Endodermal cell (in vitro differentiated cells): ENCODE results near the gene AAR2. TPM values are rescaled to one million over a fixed set of nuclear protein-coding genes. Genes with fewer than 3 reads are reported as not detected.
A peak's percentile ranks its signal among the peaks of the same experiment; 100 is the strongest.

ENCODE experiments used
- DNase-seq: peaks from one replicate; pipeline ENCODE4 v3.0.0-alpha.2; 2017
- H3K27ac ChIP-seq: 2 replicates; pipeline ENCODE4 v1.5.1; 2013; ENCODE audit warnings: mild to moderate bottlenecking, low read depth, low read length, moderate library complexity
- H3K27me3 ChIP-seq: 2 replicates; pipeline ENCODE4 v1.6.1; 2013; ENCODE audit warnings: mild to moderate bottlenecking, low read length, moderate library complexity; ENCODE audit not compliant: insufficient read depth, control insufficient read depth, poor library complexity, severe bottlenecking
- H3K36me3 ChIP-seq: 2 replicates; pipeline ENCODE4 v1.7.0; 2013; ENCODE audit warnings: mild to moderate bottlenecking, low read length, moderate library complexity; ENCODE audit not compliant: control insufficient read depth, insufficient read depth
- H3K4me1 ChIP-seq: one replicate; pipeline ENCODE4 v1.7.0; 2013; ENCODE audit warnings: low read length; ENCODE audit not compliant: control insufficient read depth, insufficient read depth
- H3K4me3 ChIP-seq: 2 replicates; pipeline ENCODE4 v1.5.1; 2013; ENCODE audit warnings: mild to moderate bottlenecking, low read length, moderate library complexity
- H3K9ac ChIP-seq: 2 replicates; pipeline ENCODE4 v1.6.1; 2013; ENCODE audit warnings: mild to moderate bottlenecking, low read length, moderate library complexity; ENCODE audit not compliant: poor library complexity, severe bottlenecking; ENCODE audit errors: extremely low read depth
- H3K9me3 ChIP-seq: 2 replicates; pipeline ENCODE4 v1.6.1; 2013; ENCODE audit warnings: mild to moderate bottlenecking, low read length, moderate library complexity; ENCODE audit not compliant: control insufficient read depth
- H3K27ac Mint-ChIP-seq: 2 replicates; pipeline ENCODE4 v1.8.0; 2020; ENCODE audit warnings: mixed read lengths
- H3K27me3 Mint-ChIP-seq: 2 replicates; pipeline ENCODE4 v1.8.0; 2021; ENCODE audit warnings: mild to moderate bottlenecking, mixed read lengths; ENCODE audit not compliant: insufficient read depth
- H3K36me3 Mint-ChIP-seq: 2 replicates; pipeline ENCODE4 v1.8.0; 2020; ENCODE audit warnings: low read depth, mixed read lengths
- H3K4me1 Mint-ChIP-seq: 2 replicates; pipeline ENCODE4 v1.8.0; 2020; ENCODE audit warnings: mixed read lengths
- H3K4me3 Mint-ChIP-seq: 2 replicates; pipeline ENCODE4 v1.8.0; 2020; ENCODE audit warnings: mild to moderate bottlenecking, moderate library complexity, mixed read lengths
- H3K9me3 Mint-ChIP-seq: 2 replicates; pipeline ENCODE4 v1.8.0; 2020; ENCODE audit warnings: mild to moderate bottlenecking, mixed read lengths
- WGBS, 2 experiments: methylation state at CpG; one replicate each; pipeline versions ENCODE4 v1.1.5 to v1.1.7; 2013; ENCODE audit warnings: missing lambda C conversion rate in 2 of 2, mixed read lengths in 1 of 2; ENCODE audit not compliant: insufficient coverage in 1 of 2, insufficient read length in 1 of 2; 5-methylcytosine and 5-hydroxymethylcytosine counted together
- total RNA-seq, 2 donors: library from RNA; stranded (reverse); fragmentation: NEBNext Ultra II Directional in 1 of 2; extraction: Animal tissue kit (Norgen Biotek cat#: 25700) in 1 of 2; gene quantifications; 2 replicates in 1 of 2; 3 replicates in 1 of 2; pipeline ENCODE4 v1.2.1, GENCODE V29; 2021
- TF ChIP-seq, protein P1 (sequence below): fragments of 200-600 bp; sonication (generic); conservative IDR thresholded peaks from 2 replicates; pipeline ENCODE4 v1.5.0; 2021; ENCODE audit warnings: antibody characterized with exemption, mild to moderate bottlenecking

Gene AAR2
- total RNA-seq, 2 donors from 2014 or later = 23.5 to 24.3 TPM

DNA sequence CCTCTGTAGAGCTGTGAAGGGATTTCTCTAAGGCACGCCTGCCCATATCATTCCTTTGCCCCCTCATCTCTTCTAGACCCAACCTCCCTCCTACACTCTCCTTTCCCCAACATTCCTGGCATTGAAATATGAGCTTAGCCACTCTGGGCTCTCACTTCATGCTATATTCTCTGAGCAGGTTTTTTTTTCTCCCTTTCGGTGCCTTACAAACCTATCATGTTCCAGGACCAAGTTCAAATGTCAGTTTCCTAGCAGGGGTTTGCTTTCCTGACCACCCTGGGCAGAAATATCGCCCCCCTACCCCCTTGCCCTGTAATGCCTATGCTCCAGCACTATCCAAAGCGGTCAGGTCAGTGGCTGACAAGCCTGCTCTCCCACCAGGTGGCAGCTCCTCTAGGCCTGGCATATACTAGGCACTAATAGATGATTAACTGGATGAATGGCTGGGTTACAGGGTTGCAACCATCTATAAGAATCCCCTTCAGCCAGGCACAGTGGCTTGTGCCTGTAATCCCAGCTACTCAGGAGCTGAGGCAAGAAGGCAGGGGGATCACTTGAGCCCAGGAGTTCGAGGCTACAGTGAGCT, 25.7 kb upstream of the AAR2 start:
- no peak for DNase-seq
- Mint-ChIP-seq H3K4me1 (no peaks in the 10 kb centered on the region), H3K27ac (no peak overlapping the region), H3K27me3 (no peaks in the 10 kb centered on the region), H3K36me3 (no peaks in the 10 kb centered on the region), H3K4me3 (no peak overlapping the region), H3K9me3 (no peaks in the 10 kb centered on the region)
- H3K27me3 ChIP-seq = no peaks in the 10 kb centered on the region
- WGBS, 2 experiments = 86 to 91% methylated on average over 4 to 5 of the region's 5 CpGs
- H3K9me3 ChIP-seq = no peaks in the 10 kb centered on the region
- H3K4me3 ChIP-seq = no peak overlapping the region
- TF ChIP-seq, protein P1, sequence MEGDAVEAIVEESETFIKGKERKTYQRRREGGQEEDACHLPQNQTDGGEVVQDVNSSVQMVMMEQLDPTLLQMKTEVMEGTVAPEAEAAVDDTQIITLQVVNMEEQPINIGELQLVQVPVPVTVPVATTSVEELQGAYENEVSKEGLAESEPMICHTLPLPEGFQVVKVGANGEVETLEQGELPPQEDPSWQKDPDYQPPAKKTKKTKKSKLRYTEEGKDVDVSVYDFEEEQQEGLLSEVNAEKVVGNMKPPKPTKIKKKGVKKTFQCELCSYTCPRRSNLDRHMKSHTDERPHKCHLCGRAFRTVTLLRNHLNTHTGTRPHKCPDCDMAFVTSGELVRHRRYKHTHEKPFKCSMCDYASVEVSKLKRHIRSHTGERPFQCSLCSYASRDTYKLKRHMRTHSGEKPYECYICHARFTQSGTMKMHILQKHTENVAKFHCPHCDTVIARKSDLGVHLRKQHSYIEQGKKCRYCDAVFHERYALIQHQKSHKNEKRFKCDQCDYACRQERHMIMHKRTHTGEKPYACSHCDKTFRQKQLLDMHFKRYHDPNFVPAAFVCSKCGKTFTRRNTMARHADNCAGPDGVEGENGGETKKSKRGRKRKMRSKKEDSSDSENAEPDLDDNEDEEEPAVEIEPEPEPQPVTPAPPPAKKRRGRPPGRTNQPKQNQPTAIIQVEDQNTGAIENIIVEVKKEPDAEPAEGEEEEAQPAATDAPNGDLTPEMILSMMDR = peak; percentile 57
- H3K36me3 ChIP-seq = no peaks in the 10 kb centered on the region
- no peak overlapping the region for H3K9ac ChIP-seq
- no peaks in the 10 kb centered on the region for H3K4me1 ChIP-seq
- no peak overlapping the region for H3K27ac ChIP-seq

DNA sequence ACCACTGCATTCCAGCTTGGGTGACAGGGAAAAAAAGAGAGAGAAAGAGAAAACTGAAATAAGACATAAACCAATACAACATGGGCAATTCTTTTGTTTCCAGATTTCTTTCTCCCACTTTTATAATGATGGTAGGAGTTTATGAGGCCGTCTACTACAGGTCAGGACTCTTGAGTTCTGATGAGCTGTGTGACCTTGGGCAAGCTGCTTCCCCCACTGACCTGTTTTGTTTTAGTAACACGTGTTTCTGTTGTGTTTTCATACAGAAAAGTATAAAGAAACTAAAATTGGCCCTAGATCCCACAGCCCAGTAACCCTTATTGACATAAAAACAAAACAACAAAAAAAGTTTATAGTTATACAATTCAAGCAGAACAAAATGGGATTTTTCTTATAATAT, 22.9 kb upstream of the AAR2 start:
- no peaks in the 10 kb centered on the region for H3K4me1 ChIP-seq
- TF ChIP-seq, protein P1 = no peak
- peaks cover 3% of the 10 kb centered on the region for H3K4me1 Mint-ChIP-seq

DNA sequence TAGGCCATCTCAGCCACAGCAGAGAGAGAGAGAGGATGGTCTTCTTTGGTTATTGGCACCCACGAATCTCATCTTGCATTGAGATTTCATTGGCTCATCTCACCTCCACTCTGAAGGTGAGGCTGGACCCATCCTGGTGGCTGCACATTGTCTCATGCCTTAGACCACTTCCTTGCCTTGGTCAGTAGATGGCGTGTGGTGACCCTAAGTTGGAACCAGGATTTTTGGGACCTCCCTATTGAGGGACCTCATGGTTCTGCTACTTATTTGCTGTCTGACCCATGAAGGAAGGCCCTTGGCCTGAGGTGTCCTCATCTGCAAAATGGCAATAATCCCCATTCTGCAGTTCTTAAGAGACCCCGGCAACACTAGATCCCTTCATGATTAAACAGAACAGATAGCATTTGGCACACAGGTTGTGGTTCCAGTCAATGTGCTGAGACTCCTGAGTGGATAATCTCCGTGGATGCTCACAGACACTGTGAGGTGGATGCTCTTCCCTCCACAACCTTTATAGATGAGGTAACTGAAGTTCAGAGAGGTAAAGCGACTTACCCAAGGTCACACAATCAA, 21.5 kb upstream of the AAR2 start:
- H3K9me3 ChIP-seq = no peaks in the 10 kb centered on the region
- no peaks in the 10 kb centered on the region for H3K27me3 ChIP-seq
- no peak overlapping the region for H3K9ac ChIP-seq
- no peaks in the 10 kb centered on the region for H3K9me3 Mint-ChIP-seq
- H3K36me3 ChIP-seq = peaks cover 3% of the 10 kb centered on the region
- H3K4me3 Mint-ChIP-seq = no peak overlapping the region
- TF ChIP-seq, protein P1 = peak; percentile 88
- no peak overlapping the region for H3K27ac ChIP-seq
- DNase-seq = peak; percentile 72
- H3K4me3 ChIP-seq = no peak overlapping the region
- no peak overlapping the region for H3K27ac Mint-ChIP-seq
- H3K36me3 Mint-ChIP-seq = no peaks in the 10 kb centered on the region
- peaks cover 3% of the 10 kb centered on the region for H3K4me1 Mint-ChIP-seq
- H3K4me1 ChIP-seq = no peaks in the 10 kb centered on the region
- H3K27me3 Mint-ChIP-seq = no peaks in the 10 kb centered on the region
- 62 to 66% methylated on average over 5 of the region's 5 CpGs for WGBS, 2 experiments

More for the DNA sequence above, 22.9 kb upstream of the AAR2 start:
- no peak overlapping the region for H3K4me3 ChIP-seq
- no peaks in the 10 kb centered on the region for H3K9me3 ChIP-seq
- H3K36me3 ChIP-seq = no peaks in the 10 kb centered on the region
- no peak for DNase-seq
- no peak overlapping the region for H3K9ac ChIP-seq
- no peak overlapping the region for H3K27ac ChIP-seq
- Mint-ChIP-seq H3K9me3 (no peaks in the 10 kb centered on the region), H3K27ac (no peak overlapping the region), H3K36me3 (no peaks in the 10 kb centered on the region), H3K4me3 (no peak overlapping the region), H3K27me3 (no peaks in the 10 kb centered on the region)
- 78% methylated on average over 2 of the region's 2 CpGs; no CpG with 5 or more reads in 1 of the 2 experiments for WGBS, 2 experiments
- no peaks in the 10 kb centered on the region for H3K27me3 ChIP-seq
